ENCODE data around the gene FNBP1.

The FNBP1 gene

DNA sequence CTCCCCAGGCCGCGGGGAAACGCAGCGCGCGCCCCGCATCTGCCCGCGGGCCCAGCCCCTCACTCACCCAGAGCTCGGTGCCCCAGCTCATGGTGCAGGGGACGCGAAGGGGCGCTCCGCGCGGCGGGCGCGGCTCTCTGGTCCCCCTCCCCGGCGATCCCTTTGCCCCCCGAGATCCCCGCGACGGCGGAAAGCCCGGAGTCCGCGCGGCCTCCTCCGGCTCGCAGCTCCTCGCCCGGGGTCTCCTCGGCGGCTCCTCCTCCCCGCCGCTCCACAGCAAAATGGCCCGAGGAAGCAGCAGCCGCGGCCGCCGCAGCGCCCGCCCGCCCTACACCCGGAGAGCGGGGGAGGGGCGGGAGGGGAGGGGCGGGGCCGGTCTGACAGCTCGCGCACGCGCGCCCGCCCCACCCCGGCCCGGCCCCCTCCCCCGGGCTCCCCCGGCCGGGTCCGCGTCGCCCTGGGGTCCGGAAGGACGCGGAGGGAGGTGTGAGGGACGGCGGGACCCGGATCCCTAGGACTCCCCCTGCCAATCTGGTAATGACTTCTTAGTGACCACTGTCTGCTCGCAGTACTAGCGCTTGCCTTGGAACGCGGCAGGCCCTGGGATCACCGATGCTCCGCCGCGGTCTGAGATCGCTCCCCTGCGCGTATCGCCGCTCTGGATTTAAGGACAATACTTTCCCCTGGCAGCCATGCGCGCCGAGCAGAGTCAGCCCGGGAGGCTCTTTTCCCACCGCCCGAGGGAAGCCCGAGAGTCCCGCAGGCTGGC is at the start of gene FNBP1:
FNBP1 (minus strand) TSS at position 305 of the 769 bp plus-strand sequence; CDS start at position 91, 214 bp downstream.
- DNase-seq: peak; percentile 62

DNA sequence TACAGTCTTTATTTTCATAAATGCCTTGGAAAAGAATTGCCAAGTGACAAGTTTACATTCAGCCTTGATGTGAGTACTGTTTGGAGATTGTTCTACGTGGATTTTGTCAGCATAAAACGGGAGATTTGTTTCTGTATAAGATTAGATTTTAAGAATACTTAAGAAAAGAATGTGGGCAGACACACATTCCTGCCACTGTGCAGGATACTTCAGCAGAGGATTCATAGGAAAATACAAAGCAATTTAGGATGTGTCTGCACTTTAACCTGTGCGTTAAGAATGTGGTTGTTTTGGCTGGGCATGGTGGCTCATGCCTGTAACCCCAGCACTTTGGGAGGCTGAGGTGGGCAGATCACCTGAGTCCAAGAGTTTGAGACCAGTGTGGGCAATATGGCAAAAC is 47.9 kb upstream of the FNBP1 start:
- DNase-seq: no peak

DNA sequence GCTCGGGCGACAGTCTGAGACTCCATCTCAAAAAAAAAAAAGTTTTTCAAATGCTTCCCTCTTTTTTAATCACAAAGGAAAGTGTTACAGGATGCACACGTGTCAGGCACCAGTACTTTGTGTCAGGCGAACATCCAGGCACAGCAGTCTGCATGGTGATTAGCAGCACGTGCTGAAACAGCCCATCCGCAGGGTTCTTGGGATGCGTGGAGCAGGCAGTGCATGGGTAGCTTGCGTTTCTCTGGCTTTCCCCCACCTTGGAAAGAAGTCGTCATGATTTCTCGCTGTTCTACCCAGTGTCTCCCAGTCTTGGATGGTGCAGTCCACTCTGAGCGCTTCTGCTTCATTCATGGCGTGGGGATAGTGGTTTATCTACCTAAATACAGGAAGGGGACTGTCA is 46.2 kb upstream of the FNBP1 start:
- DNase-seq: no peak

DNA sequence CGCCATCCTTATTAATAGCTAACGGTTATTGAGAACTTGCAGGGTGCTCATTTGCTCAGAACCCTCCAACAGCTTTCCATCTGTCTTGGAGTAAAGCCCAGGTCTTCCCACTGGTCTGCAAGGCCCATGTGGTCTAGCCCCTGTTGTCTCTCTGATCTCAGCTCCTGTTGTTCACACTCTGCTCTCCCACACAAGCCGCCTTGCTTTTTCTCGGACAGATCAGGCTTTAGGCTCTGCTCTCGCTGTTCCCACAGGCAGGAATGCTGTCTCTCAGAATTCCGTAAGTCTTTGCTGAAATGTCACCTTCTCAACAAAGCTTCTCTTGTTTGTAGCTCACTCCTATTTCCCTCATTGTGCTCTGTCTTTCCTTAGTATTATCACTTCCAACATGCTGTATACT is 45.1 kb upstream of the FNBP1 start:
- DNase-seq: no peak

DNA sequence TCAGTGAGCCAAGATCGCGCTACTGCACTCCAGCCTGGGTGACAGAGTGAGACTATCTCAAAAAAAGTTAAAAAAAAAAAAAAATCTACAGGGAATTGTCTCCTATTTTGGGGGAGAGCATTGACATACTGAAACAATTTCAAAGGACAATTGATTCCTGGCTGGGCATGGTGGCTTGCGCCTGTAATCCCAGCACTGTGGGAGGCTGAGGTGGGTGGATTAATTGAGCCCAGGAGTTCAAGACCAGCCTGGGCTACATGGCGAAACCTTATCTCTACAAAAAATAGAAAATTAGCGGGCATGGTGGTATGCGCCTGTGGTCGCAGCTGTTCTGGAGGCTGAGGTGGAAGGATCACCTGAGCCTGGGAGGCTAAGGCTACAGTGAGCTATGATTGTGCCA is 41.3 kb upstream of the FNBP1 start:
- DNase-seq: no peak

DNA sequence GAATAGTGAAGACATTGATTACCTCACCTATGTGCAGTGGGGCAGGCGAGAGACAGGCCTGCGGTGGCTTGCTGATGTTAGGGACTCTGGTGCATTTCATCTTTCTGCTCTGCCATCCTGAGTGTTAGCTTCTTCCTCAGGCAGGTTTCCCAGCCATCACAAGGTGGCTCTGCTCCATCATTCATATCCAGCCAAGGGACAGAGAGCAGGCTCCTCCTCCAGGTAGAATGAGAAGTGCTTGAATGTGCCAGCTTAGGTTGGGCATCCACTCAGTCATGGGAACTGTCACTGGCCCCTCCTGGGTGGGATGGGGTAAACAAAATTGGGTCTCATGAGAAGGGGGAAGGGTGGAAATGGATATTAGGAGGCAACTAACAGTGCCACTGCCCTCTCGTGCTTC is 35.6 kb upstream of the FNBP1 start:
- DNase-seq: no peak

DNA sequence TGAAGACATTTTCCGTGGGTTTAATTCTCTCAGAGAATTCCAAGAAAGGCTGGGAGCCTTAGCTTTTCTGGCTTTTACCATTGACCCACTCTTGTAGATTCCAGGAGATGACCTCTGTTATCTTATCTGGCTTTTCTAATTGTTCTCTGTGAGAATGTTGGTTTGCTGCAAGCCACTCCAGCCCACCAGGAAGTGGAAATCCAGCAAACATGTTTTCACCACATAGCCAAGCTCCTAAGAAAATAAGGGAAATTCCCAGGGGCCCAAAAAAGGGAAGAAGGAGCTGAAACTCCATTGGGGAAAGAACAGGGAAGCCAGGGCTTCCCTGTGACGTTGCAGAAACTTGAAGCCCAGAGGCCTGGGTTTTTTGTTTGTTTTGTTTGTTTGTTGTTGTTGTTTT is 30.4 kb upstream of the FNBP1 start:
- DNase-seq: no peak

DNA sequence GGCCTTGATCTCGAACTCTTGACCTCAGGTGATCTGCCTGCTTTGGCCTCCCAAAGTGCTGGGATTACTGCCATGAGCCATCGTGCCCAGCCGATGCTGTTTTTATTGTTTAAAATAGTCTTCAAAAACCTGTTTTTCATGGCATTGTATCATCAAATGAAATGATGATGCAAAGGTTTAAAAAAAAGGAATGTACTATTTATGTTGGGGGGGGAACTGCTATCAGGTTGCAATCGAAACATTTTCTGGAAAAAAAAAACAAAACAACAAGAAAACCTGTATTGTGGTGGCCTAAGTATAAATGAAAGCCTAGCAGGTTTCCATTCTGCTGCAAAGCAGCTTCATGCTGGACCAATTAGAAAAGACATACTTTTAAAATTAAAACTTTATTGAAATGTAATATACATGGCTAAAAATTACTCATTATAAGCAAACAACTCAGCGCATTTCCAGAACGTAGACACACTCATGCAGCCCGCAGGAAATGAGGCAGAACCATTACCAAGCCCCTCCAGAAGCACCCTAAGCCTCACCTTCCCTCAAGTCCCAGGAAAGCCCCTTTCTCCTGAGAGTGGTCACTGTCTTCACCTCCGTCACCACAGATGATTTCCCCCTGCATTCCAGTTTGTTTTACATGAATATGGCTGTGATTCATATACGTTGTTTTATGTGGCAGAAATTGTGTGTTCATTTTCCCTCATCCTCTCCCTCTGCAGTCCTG is 29.7 kb upstream of the FNBP1 start:
- no peak for DNase-seq

DNA sequence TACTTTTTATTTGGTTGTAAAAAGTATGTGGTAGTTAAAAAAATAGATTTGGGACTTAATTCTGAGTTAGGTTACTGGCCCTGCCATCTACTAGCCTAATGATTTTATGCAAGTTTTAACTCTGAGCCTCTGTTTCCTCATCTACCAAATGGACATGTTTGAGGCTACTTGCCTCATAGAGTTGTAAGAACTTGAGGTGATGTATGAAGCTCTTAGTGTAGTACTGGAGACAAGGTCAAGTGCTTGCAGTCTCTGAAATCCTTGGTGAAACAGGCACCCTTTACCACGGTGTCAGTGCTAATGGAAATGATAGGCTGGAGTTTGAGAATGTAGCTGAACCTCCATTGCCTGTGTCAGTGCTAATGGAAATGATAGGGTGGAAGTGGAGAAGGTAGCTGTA is 26.1 kb upstream of the FNBP1 start:
- DNase-seq: no peak

DNA sequence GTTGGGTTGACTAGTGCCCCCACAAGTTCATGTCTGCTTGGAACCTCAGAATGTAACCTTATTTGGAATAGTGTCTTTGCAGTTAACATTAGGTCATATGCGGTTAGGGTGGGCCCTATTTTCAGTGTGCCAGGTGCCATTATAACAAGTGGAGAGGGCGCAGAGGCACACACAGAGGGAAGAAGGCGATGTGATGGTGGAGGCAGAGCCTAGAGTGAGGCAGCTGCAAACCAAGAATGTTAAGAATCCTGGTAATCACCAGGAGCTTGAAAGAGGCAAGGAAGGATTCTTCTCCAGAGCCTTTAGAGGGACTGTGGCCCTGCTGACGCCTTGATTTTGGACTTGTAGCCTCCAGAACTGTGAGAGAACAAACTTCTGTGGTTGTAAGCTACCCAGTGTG is 21.6 kb upstream of the FNBP1 start:
- DNase-seq: no peak

DNA sequence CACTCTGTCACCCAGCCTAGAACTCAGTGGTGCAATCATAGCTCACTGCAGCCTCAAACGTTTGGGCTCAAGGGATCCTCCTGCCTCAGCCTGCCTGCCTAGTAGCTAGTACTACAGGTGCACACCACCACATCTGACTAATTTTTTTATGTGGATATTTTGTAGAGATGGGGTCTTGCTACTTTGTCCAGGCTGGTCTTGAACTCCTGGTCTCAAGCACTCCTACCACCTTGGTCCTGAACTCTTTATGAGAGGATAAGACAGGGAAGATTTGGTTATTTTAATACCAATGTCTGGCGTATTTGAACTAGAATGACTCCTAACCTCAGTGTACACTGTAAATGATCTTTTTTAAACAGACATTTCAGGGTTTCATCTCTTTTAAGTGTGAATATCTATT is 19.8 kb upstream of the FNBP1 start:
- no peak for DNase-seq

DNA sequence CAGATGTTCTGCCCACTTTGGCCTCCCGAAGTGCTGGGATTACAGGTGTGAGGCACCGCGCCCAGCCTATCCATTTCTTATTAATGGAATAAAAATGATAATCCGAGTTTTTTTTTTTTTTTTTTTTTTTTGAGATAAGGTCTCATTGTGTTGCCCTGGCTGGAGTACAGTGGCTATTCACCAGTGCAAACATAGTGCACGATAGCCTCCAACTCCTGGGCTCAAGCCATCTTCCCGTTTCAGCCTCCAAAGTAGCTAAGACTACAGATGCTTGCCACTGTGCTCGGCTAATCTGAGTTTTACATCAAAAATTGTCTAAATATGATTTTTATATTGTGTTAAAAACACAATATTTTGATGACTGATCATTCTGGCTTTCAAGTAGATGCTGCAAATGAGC is 17.3 kb upstream of the FNBP1 start:
- no peak for DNase-seq

DNA sequence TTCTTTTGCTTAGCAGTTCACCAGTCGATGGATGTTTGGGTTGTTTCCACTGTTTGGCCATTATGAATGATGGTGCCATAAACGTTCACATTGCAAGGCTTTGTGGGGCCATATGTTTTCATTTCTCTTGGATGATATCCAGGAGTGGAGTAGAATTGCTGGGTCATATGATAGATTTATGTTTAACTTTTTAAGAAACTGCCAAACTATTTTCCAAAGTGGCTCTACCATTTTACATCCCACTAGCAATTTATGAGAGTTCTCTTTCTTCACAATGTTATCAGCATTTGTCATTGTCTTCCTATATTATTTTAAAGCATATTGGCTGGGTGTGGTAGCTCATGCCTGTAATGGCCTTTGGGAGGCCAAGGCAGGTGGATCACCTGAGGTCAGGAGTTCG is 15.9 kb upstream of the FNBP1 start:
- DNase-seq: no peak

DNA sequence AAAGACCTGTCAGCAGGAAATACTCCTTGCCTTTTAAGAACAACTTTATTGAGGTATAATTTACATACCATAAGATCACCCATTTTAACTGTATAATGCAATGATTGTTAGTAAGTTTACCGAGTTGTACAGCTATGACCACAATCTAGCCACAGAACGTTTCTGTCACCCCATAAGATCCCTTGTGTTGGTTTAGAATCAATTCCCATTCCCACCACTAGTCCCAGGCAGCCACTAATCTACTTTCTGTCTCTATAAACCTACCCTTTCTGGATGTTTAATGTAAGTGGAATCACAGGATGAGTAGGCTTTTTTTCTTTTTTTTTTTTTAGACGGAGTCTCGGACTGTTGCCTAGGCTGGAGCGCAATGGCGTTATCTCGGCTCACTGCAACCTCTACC is 15.2 kb upstream of the FNBP1 start:
- DNase-seq: no peak

DNA sequence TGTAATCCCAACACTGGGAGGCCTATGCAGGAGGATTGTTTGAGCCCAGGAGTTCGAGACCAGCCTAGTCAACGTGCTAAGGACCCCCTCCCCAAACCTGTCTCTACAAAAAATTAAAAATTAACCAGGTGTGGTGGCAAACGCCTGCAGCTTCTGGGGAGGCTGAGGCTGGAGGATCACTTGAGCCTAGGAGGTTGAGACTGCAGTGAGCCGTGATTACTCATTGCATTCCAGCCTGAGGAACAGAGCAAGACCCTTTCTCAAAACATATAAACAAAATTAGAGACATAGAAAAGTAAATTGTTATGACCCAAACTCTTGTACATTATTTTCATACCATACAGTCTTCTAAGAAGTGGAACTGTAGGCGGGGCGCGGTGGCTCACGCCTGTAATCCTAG is 11.8 kb upstream of the FNBP1 start:
- no peak for DNase-seq

DNA sequence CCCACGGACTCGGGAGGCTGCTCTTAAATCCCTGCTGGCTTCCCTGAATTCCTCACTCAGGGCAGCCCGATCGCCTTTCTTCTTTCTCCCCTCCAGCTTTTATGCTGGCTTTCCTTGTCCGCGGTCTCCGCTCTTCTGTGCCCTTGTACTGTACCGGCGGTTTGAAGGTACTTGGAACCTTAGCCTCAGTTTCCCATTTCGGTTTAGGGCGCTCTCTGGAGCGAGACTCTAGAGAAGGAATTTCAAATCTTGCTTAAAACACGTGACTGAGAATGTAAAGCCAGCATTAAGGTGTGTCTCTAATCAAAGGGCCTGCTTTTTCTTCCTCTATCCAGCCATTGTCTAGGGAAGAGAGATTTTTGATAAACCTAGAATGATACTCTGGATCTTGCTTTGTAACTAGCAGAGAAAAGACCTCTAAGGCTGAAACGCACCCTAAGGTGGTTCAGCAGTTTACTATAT is 11.4 kb upstream of the FNBP1 start:
- DNase-seq: no peak

DNA sequence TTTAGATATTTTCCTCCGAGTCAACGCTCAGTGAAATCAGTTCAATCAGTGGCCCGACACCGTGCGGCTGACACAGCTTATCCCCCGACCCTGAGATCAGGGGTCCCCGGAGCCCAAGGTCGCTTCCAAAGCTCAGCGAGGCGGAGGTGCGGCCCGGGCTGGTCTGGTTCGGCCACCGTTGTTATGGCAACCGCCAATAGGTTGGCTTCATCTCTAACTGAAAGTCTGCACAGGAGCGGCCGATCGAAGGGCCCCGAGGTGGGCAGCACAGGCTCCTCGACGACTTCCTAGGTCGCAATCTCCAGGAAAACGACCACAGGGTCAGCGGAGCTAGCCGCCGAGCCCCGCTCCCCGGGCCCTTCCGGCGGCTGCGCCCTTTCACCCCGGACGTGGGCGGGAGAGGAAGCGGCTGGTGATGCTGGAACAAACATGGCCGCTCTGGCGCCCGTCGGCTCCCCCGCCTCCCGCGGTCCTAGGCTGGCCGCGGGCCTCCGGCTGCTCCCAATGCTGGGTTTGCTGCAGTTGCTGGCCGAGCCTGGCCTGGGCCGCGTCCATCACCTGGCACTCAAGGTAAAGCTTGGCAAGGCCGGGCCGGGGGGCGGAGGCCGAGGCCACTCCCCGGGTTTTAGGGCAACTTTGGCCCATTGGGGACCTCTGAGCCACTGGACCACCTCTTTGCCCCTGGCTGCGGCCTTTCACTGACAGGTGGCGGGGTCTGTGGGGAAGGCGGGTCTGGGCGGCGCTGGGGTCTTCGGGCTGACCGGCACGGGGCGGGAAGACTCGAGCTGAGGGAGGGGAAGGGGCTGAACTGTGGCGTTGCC is 10.7 kb upstream of the FNBP1 start, which contains the start of gene GPR107:
GPR107 (plus strand) TSS at position 403 of the 821 bp plus-strand sequence; CDS start at position 430, 27 bp downstream.
- DNase-seq: peak; percentile 57

DNA sequence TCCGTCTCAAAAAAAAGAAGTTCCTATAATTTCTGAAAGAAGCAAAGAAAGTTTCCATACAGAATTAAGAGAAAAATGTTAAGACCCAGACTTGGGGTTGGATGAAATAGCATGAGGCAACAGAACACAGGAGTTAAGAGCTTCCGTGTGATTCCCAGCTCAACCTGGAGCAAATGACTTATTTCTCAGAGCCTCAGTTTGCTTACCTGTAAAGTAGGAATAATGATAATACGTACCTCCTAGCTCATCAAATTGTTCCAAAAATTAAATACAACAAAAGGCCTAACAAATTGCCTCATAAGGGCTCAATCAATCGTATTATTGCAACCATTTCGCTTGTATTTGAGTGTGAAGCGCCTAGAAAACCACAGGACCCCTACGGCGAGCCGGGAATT is 10.1 kb upstream of the FNBP1 start:
- DNase-seq: no peak

DNA sequence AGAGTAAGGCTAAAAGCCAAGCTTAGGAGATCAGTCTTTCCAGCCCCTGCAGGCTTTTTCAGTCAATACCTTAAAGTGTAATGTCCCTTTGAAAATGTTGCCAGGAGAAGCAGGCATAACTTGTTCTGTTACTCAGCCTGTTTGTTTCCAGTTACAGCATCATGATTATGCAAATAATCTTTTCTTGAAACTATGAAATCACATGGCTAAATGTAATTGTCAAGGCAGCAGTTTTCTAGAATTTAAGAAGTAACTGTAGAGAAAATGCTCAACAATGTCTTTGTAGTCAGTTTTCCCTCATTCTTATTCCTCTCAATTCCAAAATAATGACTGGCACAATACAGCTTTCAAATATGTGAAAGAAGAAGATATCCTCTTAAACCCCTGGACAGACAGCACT is 8.9 kb upstream of the FNBP1 start:
- DNase-seq: no peak

DNA sequence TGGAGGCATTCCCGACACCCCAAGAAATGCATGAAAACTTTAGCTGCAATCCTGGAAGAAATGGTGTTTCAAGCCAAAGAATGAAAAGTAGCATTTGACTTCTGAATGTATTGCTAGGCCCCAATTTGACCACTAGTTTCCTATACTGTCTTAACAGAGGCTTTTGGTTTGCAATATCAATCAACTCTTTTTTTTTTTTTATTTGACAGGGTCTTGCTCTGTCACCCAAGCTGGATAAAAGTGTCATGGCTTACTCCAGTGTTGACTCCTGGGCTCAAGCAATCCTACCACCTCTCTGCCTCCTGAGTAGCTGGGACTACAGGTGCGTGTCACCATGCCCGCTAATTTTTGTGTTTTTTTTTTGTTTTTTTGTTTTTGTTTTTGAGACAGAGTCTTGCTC is 7.5 kb upstream of the FNBP1 start:
- DNase-seq: no peak

DNA sequence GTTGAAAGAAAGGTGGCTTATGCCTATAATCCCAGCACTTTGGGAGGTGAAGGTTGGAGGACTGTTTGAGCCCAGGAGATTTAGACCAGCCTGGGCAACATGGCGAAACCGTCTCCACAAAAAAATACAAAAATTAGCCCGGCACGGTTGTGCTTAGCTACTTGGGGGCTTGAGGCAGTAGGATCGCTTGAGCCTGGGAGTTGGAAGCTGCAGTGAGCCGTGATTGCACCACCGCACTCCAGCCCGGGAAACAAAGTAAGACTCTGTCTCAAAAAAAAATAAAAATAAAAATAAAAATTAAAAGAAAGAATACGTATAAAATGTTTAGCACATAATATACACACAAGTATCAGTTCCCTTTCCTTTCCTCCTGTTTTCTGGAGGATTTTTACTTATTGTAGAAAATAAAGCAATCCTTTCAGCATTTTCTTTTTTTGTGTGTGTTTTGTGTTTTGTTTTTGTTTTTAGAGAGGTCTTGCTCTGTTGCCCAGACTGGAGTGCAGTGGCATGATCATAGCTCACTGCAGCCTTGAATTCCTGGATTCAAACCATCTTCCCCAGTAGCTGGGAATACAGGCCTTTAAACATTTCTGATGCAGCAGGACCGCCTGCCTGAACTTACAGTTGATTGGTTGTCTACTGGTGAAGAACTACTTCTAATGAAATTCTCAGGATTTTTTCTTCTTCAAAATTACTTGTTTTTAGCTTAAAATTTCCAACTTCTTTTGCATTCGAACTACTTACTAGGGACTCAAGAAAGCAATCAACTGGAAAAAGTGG is 6.6 kb upstream of the FNBP1 start:
- DNase-seq: no peak

DNA sequence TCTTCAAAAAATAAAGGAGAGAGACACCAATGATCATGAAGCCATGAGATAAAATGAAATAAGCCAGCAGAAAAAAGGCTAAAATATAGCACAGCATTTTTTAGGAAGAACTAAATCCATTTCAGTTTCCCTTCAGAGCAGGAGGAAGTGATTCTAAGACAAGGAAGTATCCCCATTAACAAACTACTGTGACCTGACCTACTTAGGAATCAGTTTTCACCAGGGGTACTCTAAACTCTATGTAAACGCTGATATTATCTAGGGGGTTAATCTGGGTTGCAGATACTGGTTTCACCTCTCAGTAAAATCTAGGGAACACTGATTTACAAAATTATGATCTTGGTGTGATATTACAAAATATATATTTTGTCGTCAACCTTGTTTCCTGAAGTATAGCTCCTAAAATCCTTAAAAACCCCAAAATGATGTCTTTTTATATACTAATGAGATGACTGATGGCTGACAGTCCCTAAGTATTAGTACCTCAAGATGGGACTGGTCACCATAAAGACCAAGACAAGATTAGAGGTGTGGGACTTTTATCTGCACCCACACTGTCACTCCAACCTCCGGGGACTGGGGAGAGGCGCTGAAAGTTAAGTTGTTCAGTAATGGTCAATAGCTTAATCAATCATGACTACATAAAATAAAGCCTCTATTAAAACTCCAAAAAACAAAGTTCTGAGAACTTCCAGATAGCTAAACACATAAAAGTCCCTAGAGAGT is 2.9 kb upstream of the FNBP1 start:
- no peak for DNase-seq
